ENCODE data around the gene NFAT5.
"Not testable (repeated sequence)": the region's sequence is repeated elsewhere in the genome, so short reads cannot be mapped to it uniquely, and the experiment has no call there.

The NFAT5 gene

DNA sequence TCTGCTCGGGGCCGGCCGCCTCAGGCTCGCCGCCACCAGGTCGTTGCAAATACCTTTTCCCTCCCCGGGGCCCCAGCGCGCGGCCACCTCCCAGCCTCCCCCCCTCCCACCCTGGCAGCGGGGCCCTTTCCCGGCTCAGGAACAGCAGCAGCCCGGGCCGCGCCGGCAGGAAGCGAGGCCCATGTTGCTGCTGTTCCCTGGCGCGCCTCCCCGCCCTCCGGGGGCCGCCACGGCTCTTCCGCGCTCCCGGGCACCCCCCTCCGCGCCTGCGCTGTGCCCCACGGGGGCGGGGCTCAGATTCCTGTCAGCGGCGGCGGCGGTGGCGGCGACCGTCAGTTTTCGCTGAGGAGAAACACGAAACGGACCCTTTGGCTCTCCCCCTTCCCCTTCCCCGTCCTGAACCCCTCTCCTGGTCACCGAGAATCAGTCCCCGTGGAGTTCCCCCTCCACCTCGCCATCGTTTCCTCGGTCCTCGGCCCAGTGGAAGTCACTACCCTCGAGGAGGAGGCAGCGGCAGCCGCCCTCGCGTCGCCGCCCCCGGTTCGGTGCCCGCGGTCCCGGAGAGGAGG lies at the start of gene NFAT5:
TSS of gene NFAT5 (plus strand) at position 296 of the 569 bp plus-strand sequence. CDS start 336 bp downstream, outside the sequence.
- DNase-seq, result peak; percentile 78

DNA sequence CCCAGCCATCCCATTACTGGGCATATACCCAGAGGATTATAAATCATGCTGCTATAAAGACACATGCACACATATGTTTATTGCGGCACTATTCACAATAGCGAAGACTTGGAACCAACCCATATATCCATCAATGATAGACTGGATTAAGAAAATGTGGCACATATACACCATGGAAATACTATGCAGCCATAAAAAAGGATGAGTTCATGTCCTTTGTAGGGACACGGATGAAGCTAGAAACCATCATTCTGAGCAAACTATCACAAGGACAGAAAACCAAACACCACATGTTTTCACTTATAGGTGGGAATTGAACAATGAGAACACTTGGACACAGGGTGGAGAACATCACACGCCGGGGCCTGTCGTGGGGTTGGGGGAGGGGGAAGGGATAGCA lies 47.9 kb upstream of the NFAT5 start:
- not testable (repeated sequence) for DNase-seq

GRCh38 chr16:69520413-69520799 lies 45.4 kb upstream of the NFAT5 start:
- no peak for DNase-seq

DNA sequence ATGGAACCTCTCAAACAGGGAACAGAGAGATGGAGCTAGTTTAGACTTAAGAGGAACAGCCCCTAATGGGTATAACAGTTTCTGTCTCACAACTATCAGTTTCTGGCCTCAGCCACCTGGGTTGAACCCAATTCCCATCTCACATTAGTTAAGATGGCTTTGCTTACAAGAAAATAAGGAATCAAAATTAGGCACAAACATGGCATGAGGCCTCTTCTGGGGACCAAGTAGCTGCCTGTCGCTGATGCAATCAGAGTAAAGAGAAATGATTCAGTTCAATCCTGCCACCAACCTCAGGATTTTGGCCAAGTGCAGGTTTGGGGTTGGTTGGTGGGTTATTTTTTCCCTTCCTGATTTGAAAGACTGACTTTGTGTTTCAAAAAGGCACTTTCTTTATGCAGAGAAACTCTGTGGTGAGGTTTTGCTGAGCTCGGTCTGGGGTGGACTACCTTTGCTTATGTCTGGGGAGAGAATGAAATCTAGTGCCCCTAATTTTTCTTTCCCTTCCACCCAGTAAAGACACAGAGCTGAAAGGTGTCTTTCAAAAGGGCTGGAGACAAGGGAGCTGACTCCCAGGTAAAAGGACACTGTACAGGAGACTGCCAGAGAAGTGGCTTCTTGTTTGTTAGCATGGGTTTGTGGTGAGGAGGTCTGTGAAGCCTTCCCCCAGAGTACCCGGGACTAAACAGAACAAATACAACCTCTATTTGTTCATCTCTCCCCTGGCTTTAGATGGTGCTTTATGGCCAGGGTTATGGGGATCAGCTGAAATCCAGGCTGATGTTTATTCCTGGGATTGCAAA lies 44.8 kb upstream of the NFAT5 start:
- no peak for DNase-seq

GRCh38 chr16:69522041-69522578 lies 43.7 kb upstream of the NFAT5 start:
- no peak for DNase-seq

DNA sequence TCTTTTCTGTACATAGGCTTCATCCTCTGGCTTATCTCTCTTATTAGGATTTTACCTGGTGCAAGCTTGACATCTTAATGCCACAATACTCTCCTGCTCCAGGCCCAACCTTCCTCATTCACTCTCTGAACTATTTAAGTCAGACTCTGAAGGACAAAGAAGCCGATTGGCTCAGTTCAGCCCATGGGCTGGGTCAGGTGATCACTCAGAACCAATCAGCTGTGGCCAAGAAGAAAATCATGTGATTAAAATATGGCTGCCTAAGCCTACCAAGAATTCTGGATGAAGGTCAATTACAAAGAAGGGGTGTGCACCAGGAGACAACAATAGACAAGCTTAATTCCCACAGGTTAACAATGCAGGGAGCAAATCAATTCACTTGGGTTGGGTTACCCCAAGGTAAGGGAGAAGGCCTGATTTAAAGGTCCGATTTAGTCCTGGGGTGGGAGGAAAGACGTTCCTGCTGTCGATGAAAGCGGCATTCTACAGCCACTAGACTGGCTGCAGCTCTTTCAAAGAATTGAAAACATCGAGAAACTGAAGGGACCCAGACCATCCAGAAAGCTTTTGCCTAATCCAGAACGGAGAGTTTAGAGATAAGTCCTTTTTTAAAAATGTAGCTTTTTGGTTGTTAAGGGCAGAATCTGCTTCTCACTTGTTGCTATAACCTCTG lies 42.9 kb upstream of the NFAT5 start:
- no peak for DNase-seq

DNA sequence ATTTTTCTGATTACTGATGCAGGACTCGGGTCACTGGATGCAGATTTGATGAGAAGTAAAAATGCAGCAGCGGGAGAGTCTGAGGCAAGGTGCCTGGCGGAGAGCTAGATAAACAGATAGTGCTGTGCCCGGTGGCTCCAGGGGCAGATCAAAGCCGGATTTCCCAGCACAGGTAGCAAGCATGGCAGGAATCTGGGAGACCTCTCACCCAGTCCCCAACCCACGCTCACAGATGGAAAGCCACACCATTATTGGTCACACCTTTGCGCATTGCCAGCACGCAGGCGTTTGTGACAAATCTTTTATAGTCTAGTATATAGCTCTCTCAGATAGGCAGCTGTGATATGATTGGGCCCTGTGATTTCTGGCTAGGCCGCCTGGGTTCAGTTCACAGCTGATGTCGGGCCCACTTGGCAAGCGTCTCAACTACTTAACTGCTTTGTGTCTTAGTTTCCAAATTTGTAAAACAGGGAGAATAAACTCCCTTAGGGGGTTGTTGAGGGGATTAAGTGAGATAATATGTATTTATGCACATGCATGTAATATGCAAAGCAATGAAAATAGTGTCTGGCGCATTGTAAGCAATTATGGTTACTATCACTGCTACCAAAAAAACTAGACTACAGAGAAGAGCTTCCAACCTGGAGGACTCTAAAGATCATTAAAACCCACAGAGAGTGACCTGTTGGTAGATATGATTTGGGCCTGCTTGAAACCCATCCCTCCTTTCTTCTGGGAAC lies 42.0 kb upstream of the NFAT5 start:
- no peak for DNase-seq

GRCh38 chr16:69526831-69527655 lies 38.7 kb upstream of the NFAT5 start:
- DNase-seq, result no peak

GRCh38 chr16:69531988-69532387 lies 33.8 kb upstream of the NFAT5 start:
- DNase-seq, result no peak

GRCh38 chr16:69532641-69533455 lies 32.9 kb upstream of the NFAT5 start:
- no peak for DNase-seq

DNA sequence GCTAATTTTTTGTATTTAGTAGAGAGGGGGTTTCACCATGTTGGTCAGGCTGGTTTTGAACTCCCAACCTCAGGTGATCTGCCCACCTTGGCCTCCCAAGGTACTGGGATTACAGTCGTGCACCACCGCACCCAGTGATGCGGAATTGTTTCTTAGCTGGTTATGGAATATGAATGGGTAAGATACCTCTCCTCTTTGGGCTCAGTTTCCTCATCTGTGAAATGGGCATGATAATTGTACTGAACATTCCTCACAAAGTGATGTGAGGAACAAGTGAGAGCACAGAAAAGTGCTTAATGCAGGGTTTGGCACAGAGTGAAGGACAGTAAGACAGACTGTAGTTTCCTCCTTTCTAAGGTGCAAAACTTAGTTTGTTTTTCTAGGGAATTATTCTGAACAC lies 31.0 kb upstream of the NFAT5 start:
- DNase-seq, result no peak

GRCh38 chr16:69535123-69536050 lies 30.4 kb upstream of the NFAT5 start:
- DNase-seq, result no peak

GRCh38 chr16:69537706-69538080 lies 28.1 kb upstream of the NFAT5 start:
- DNase-seq, result no peak

DNA sequence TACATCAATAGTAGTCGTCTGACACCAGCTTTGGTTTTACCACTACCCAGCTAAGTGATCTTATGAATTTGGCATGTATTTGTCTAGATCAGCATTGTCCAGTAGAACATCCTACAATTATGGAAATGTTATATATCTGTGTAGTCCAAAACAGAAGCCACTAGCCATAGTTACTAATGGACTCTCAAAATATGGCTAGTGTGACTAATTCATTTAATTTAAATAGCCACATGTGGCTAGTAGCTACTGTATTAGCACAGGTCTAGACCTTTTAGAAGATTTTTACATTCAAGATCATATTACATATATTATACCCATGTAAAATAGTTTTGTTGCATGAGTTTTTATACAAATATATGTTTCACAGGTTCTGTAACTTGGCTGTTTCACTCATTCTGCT lies 27.0 kb upstream of the NFAT5 start:
- no peak for DNase-seq

DNA sequence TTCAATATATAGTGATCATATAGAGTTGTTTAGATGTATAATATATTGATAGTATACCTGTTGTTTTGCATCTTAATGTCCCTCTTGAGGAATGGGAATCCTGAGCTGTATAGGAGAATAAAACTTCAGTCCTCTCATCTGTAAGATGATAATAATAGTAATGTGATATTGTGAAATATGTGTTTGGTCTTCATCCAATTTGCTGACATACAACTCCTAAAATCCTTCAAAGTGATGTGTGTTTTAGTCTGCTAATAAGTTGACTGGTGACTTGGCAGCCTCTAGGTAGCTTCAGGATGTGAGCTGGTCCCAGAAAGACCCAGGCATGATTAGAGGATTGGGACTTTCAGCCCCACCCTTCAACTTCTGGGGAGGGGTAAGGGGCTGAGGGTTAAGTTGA lies 22.8 kb upstream of the NFAT5 start:
- no peak for DNase-seq

GRCh38 chr16:69544088-69544487 lies 21.7 kb upstream of the NFAT5 start:
- DNase-seq, result no peak

- DNase-seq, result not testable (repeated sequence)
Observed at GRCh38 chr16:69546663-69547062, 19.1 kb upstream of the NFAT5 start.

DNA sequence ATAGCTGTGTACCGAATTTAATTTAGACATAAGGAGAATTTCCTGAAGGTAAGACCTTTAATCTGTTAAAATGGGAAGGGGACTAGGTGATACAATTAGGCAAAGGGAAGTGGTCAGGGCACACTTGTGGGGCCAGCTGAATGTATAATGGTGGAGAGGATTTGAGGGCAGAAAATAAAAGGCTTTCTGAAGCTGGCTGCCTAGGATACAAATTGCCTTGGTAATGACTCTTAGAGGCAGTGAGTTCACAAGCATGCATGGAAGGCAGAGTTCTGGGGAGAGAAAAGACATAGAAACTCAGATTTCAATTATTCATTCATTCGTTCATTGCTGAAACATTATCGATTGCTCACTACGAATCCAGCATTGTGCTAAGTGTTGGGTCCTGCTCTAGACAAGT lies 12.4 kb upstream of the NFAT5 start:
- DNase-seq, result no peak

DNA sequence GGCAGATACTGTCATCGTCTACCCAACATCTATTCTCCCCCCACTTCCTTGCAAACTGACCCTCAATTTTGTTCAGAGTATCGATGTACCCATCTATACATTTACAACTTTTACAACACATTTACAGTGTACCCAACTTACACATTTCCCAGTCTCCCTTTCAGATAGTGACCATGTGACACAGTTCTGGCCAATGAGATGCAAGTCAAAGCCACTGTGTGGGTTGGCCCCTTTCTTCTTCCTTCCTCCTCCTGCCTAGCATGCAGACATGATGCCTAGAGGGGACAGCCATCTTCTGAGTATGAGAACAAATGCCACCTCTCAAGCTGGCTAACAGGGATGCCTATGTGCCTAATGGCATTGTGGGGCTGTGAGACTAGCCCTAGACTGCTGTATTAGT lies 11.3 kb upstream of the NFAT5 start:
- no peak for DNase-seq

GRCh38 chr16:69555437-69555836 lies 10.3 kb upstream of the NFAT5 start:
- DNase-seq, result no peak

Data from NCI-H1694 treated with DMSO at 0.1 percent for 48 hours (cell line).